ENCODE measurements around the gene RBM48. TPM values are rescaled to one million over a fixed set of nuclear protein-coding genes. Genes with fewer than 3 reads are reported as not detected.

RBM48 gene
- total and polyA plus RNA-seq, 2 of the 13 experiments (the other 11 are each of a cell fraction or from before 2014, with no cell fraction given), result 7.2 to 12.2 TPM

DNA sequence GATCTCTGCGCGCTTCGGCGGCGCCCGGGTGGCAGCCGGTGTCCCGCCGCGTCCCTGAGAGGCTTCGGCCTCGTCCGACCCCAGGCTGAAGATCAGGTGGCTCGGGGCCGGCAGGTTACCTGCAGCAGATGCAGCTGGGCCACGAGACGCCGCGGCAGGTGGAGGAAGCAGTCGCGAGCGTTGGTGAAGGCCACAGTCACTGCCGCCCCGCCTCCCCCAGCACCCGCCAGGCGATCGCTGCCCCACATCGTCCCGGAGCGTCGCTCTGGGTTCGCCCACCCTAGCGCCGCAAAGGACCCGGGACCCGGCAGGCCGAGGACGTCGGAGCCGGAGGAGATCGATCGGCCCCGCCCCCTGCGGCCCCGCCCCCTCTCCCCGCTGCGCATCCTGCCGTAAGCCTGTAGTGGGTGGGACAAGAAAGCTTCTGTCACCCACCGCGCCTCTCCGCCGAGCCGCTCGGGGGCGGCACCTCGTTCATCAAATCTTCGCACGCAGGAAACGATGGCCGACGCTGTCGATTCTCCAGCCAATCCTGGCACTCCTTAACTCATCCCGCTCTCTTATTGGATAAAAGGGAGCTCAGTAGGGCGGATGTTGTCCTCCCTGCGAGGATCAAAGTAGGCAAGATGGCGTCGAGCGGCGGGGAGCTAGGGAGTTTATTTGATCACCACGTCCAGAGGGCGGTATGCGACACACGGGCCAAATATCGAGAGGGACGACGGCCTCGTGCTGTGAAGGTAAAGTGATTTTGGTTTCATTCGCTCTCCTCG is at the start of gene RBM48, which contains the start of gene PEX1 (continued):
- TF ChIP-seq, protein P1, sequence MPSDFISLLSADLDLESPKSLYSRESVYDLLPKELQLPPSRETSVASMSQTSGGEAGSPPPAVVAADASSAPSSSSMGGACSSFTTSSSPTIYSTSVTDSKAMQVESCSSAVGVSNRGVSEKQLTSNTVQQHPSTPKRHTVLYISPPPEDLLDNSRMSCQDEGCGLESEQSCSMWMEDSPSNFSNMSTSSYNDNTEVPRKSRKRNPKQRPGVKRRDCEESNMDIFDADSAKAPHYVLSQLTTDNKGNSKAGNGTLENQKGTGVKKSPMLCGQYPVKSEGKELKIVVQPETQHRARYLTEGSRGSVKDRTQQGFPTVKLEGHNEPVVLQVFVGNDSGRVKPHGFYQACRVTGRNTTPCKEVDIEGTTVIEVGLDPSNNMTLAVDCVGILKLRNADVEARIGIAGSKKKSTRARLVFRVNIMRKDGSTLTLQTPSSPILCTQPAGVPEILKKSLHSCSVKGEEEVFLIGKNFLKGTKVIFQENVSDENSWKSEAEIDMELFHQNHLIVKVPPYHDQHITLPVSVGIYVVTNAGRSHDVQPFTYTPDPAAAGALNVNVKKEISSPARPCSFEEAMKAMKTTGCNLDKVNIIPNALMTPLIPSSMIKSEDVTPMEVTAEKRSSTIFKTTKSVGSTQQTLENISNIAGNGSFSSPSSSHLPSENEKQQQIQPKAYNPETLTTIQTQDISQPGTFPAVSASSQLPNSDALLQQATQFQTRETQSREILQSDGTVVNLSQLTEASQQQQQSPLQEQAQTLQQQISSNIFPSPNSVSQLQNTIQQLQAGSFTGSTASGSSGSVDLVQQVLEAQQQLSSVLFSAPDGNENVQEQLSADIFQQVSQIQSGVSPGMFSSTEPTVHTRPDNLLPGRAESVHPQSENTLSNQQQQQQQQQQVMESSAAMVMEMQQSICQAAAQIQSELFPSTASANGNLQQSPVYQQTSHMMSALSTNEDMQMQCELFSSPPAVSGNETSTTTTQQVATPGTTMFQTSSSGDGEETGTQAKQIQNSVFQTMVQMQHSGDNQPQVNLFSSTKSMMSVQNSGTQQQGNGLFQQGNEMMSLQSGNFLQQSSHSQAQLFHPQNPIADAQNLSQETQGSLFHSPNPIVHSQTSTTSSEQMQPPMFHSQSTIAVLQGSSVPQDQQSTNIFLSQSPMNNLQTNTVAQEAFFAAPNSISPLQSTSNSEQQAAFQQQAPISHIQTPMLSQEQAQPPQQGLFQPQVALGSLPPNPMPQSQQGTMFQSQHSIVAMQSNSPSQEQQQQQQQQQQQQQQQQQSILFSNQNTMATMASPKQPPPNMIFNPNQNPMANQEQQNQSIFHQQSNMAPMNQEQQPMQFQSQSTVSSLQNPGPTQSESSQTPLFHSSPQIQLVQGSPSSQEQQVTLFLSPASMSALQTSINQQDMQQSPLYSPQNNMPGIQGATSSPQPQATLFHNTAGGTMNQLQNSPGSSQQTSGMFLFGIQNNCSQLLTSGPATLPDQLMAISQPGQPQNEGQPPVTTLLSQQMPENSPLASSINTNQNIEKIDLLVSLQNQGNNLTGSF (CRISPR knock-in tag; IDR thresholded peaks at IDR 0.05), result peak; percentile 63; the same call in 1 of the 2 replicates
- TF ChIP-seq CHD4 (IDR thresholded peaks at IDR 0.05; ENCODE audit: borderline replicate concordance, low read length), result no peak
- no peak for TF ChIP-seq ZNF577 (CRISPR knock-in tag; IDR thresholded peaks at IDR 0.05; ENCODE audit: borderline replicate concordance, low read depth)
- no peak for TF ChIP-seq ZSCAN9 (CRISPR knock-in tag; IDR thresholded peaks at IDR 0.05; ENCODE audit: borderline replicate concordance)
- no peak for TF ChIP-seq NCOA1 (CRISPR knock-in tag; IDR thresholded peaks at IDR 0.05)
- no peak for TF ChIP-seq MBNL3 (CRISPR knock-in tag; conservative IDR thresholded peaks at IDR 0.05)
- TF ChIP-seq, protein P2, sequence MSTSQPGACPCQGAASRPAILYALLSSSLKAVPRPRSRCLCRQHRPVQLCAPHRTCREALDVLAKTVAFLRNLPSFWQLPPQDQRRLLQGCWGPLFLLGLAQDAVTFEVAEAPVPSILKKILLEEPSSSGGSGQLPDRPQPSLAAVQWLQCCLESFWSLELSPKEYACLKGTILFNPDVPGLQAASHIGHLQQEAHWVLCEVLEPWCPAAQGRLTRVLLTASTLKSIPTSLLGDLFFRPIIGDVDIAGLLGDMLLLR (CRISPR knock-in tag; IDR thresholded peaks at IDR 0.05), result no peak; the same call in 1 of the 2 replicates
- TF ChIP-seq TAF15 (IDR thresholded peaks at IDR 0.05; ENCODE audit: low read depth, low read length, poor library complexity, severe bottlenecking), result peak; percentile 69
- TF ChIP-seq, protein P3, sequence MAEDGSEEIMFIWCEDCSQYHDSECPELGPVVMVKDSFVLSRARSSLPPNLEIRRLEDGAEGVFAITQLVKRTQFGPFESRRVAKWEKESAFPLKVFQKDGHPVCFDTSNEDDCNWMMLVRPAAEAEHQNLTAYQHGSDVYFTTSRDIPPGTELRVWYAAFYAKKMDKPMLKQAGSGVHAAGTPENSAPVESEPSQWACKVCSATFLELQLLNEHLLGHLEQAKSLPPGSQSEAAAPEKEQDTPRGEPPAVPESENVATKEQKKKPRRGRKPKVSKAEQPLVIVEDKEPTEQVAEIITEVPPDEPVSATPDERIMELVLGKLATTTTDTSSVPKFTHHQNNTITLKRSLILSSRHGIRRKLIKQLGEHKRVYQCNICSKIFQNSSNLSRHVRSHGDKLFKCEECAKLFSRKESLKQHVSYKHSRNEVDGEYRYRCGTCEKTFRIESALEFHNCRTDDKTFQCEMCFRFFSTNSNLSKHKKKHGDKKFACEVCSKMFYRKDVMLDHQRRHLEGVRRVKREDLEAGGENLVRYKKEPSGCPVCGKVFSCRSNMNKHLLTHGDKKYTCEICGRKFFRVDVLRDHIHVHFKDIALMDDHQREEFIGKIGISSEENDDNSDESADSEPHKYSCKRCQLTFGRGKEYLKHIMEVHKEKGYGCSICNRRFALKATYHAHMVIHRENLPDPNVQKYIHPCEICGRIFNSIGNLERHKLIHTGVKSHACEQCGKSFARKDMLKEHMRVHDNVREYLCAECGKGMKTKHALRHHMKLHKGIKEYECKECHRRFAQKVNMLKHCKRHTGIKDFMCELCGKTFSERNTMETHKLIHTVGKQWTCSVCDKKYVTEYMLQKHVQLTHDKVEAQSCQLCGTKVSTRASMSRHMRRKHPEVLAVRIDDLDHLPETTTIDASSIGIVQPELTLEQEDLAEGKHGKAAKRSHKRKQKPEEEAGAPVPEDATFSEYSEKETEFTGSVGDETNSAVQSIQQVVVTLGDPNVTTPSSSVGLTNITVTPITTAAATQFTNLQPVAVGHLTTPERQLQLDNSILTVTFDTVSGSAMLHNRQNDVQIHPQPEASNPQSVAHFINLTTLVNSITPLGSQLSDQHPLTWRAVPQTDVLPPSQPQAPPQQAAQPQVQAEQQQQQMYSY (CRISPR knock-in tag; IDR thresholded peaks at IDR 0.05), result no peak
- TF ChIP-seq ARHGAP35 (CRISPR knock-in tag; IDR thresholded peaks at IDR 0.05; ENCODE audit: borderline replicate concordance), result no peak
- TF ChIP-seq, protein P4, sequence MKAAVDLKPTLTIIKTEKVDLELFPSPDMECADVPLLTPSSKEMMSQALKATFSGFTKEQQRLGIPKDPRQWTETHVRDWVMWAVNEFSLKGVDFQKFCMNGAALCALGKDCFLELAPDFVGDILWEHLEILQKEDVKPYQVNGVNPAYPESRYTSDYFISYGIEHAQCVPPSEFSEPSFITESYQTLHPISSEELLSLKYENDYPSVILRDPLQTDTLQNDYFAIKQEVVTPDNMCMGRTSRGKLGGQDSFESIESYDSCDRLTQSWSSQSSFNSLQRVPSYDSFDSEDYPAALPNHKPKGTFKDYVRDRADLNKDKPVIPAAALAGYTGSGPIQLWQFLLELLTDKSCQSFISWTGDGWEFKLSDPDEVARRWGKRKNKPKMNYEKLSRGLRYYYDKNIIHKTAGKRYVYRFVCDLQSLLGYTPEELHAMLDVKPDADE (CRISPR knock-in tag; IDR thresholded peaks at IDR 0.05), result no peak
- peak; percentile 59 to 92 for TF ChIP-seq POLR2A (IDR thresholded peaks at IDR 0.05; ENCODE audit: insufficient read depth in 1 of 2, low read depth in 2 of 2, low read length in 2 of 2)
- TF ChIP-seq WIZ (CRISPR knock-in tag; IDR thresholded peaks at IDR 0.05), result no peak; the same call in 1 of the 2 replicates
- TF ChIP-seq, protein P5, sequence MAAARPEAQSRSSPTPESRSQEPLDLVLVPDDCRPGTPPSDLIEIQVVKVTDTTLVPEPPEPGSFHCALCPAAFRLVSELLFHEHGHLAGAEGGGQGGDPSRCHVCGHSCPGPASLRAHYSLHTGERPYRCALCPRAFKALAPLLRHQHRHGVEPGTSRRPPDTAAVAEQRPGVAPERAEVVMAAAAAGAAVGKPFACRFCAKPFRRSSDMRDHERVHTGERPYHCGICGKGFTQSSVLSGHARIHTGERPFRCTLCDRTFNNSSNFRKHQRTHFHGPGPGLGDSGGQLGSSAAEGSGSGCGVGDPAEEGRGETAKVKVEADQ (CRISPR knock-in tag; IDR thresholded peaks at IDR 0.05; ENCODE audit: borderline replicate concordance), result peak; percentile 83
- TF ChIP-seq, protein P6, sequence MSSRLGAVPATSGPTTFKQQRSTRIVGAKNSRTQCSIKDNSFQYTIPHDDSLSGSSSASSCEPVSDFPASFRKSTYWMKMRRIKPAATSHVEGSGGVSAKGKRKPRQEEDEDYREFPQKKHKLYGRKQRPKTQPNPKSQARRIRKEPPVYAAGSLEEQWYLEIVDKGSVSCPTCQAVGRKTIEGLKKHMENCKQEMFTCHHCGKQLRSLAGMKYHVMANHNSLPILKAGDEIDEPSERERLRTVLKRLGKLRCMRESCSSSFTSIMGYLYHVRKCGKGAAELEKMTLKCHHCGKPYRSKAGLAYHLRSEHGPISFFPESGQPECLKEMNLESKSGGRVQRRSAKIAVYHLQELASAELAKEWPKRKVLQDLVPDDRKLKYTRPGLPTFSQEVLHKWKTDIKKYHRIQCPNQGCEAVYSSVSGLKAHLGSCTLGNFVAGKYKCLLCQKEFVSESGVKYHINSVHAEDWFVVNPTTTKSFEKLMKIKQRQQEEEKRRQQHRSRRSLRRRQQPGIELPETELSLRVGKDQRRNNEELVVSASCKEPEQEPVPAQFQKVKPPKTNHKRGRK (CRISPR knock-in tag; IDR thresholded peaks at IDR 0.05), result no peak
